NCI-H524 treated with DMSO at 0.1 percent for 48 hours (cell line): ENCODE results near the gene TAP1.
A peak's percentile ranks its signal among the peaks of the same experiment; 100 is the strongest.

Experiments
- DNase-seq: peaks from one replicate; lab custom pipeline; 2025; lab: John Stamatoyannopoulos, UW

The TAP1 gene

GRCh38 chr6:32799168-32799567 is 54.3 kb downstream of the TAP1 start:
- no peak for DNase-seq

GRCh38 chr6:32796848-32797776 is 56.4 kb downstream of the TAP1 start:
- DNase-seq = peak; percentile 3
